A549 (cell line): Measurements from ENCODE around the gene FILIP1L.

Experiments used
- CTCF ChIP-seq: fragments of >200 bp; sonication (Bioruptor Twin); formaldehyde crosslinking; IDR thresholded peaks from 3 replicates; pipeline ENCODE4 v1.5.1; 2016
- EP300 ChIP-seq, 2 experiments: fragments of >200 bp; sonication (Bioruptor Twin); formaldehyde crosslinking; IDR thresholded peaks; 2 replicates in 1 of 2; 3 replicates in 1 of 2; pipeline ENCODE4 v1.6.1; 2016 to 2017
- PBX3 ChIP-seq: IDR thresholded peaks from 2 replicates; pipeline ENCODE4 v1.6.1; 2012

- TF ChIP-seq EP300 (IDR thresholded peaks at IDR 0.05) (no peak), PBX3 (no peak), CTCF (no peak)
These were observed 303.9 kb downstream of the FILIP1L start for GRCh38 chr3:99810403-99810802.
